GM19099 (cell line): ENCODE data around the gene PIP4P1.

ENCODE experiments used
- POLR2A ChIP-seq: IDR thresholded peaks from 3 replicates; pipeline ENCODE4 v1.6.1; 2011; ENCODE audit warnings: low read depth; ENCODE audit not compliant: insufficient read length; ENCODE audit errors: extremely low read depth

Gene PIP4P1

GRCh38 chr14:20454516-20455354 is 6.5 kb downstream of the PIP4P1 start, which contains the start of the genes APEX1 and OSGEP:
APEX1 (plus strand) TSS chr14:20455226; CDS start chr14:20455646, 420 bp downstream.
OSGEP (minus strand) TSS chr14:20454812; CDS start chr14:20454683, 129 bp downstream.
- peak; percentile 79 for TF ChIP-seq POLR2A

- no peak for TF ChIP-seq POLR2A
Measured at GRCh38 chr14:20446889-20447288, 14.3 kb downstream of the PIP4P1 start.

- no peak for TF ChIP-seq POLR2A
Measured at GRCh38 chr14:20441461-20441860, 19.8 kb downstream of the PIP4P1 start.

GRCh38 chr14:20440882-20441281 is 20.4 kb downstream of the PIP4P1 start:
- TF ChIP-seq POLR2A, result no peak

GRCh38 chr14:20440465-20440864 is 20.8 kb downstream of the PIP4P1 start:
- no peak for TF ChIP-seq POLR2A

DNA sequence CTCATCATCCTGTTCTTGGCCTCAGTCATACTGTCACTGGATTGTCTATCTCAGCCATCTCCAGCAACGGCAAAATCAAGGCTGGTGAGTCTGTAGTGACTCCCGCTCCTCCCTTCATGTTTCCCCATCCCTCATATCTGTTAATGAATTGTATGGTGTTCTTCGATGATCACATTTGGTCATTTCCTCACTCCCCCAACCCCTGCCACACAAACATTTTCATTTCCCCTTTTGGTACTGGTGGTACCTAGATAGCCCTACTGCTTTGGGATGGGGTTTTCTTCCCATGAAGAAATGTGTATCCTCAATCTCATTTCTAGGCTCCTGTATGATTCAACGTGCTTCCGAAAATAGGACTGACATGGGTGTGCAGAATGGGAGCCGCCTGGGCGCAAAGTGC is 22.6 kb downstream of the PIP4P1 start:
- TF ChIP-seq POLR2A, result no peak

GRCh38 chr14:20436363-20436755 is 24.9 kb downstream of the PIP4P1 start:
- no peak for TF ChIP-seq POLR2A

DNA sequence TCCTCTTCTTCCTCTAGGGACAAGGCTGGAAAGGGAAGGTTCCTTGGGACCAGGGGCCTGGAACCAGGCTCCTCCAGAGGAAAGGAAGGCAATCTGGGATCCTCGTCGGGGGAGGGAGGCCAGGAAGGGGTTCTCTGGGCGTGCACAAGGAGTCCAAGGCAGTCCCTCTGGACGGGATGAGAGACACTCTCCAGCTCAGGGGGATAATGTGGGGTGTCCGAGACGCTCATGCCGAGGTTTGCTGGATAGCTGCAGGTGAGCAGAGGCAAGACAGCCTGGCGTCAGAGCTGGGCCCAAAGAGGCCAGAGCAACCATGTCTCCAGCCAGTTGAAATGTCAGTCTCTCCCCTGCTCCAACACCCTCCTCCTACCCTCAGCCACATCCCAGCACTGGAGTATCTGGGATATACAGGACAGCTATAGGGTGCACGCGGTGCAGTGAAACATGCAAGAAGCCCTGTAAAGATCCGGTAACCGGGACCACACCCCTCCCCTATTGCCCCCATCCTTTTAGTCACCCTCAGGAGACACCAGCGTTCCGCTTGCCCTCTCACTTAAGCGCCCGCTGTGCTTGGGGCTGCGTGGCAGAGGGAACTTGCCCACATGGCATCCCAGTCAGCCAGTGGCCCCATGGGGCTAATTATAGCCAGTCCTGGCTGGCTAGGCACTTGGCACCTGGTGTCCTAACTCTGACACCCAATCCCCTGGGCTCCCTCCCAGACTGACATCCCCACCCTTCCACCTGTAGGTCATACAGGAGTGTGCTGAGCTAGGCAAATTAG is 25.5 kb downstream of the PIP4P1 start, which contains the start of gene KLHL33:
KLHL33 (minus strand) TSS at position 585 of the 781 bp plus-strand sequence; CDS start at position 230, 355 bp downstream.
- TF ChIP-seq POLR2A, result no peak

DNA sequence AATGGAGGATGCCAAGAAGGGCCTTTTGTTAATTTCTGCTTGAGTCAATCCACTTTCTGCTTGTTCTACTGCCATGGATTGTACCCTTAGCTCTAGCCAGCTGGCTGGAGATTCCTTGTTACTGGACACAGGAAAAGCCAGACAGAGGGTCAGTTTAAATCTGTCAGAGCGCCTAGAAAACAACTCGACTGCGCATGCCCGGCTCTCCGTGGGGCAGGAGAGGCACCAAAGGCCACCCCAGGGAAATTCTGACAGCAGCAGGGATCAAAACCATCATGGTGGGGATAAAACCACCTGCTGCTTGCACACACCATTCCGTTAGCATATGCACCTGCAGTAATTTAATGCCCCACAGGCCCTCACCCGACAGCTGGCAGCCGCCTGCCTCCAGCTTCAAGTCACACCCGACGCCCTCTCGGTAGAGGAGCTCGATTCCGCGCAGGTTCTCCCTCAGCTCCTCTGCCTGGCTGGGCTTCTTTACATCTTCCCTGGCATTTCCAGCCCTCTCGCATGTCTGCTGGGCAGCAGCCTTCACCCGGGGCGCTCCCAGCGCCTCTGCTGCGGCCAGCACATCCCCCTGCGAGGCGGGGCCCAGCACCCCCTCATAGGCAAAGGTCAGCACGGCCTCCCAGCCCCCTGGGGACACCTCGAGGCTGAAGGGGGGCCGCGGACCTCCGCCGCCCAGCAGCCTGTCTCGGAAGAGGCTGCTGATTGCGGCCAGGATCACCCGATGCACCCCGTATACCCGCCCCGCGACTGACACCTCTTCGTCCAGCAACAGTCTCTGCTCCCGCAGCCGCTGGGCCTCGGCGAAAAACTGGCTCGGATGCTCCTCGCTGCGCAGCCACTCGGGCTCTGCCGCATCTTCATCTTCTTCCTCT is 26.3 kb downstream of the PIP4P1 start:
- no peak for TF ChIP-seq POLR2A

GRCh38 chr14:20429801-20430669 is 31.2 kb downstream of the PIP4P1 start:
- no peak for TF ChIP-seq POLR2A

DNA sequence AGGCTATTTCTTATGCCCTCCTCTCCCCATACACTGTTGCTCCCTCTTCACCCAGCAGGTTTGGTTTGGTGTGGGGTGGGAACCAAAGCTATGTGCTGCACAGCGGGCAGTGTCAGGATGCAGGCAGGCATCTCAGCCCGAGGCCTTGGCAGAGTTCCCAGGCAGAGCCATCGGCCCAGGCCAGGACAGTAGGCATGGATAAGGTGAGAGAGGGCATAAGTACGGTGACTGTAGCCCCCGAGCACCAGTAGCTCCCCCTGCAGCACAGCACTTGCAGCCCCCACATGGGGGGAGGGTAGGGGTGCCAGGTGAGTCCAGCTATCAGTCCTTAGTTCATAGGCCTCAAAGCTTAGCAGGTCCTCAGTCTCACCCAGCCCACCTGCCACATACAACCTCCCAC is 32.4 kb downstream of the PIP4P1 start:
- TF ChIP-seq POLR2A, result no peak

- TF ChIP-seq POLR2A, result no peak
Measured at GRCh38 chr14:20428010-20428365, 33.2 kb downstream of the PIP4P1 start.

DNA sequence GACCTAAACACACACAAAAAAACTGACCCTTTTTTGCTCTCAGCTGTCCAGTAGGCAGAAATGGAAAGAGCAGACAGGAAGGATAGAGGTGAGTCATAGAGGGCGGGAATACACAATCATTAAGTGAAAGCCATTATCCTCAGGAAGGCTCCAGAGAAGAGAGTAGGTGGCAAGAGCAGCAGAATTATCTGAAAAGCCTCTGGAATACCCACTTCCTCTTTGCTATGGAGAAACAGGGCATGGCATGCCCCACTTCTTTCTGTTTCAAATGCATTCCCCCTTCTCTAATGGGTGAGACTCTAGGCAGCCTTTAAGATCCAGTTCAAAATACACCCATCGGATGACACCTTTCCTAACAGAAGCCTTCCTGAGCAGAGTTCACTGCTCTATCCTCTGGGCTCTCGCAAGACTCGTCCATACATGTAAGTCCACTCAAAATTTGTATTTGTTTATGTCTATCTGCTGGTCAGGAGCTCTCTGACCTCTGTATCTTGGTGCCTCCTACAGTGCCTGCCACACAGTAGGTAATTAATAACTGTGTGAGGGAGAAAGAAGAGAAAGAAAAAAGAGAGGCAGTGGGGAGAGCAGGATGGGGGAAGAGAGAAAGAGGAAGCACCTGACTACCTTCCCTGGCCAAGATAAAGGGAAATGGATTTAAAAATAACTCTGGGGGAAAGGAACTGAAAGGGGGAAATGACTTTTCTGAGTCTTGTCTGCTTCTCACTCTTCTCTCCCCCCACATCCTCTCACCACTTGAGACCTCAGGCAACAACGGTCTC is 33.8 kb downstream of the PIP4P1 start:
- no peak for TF ChIP-seq POLR2A
